Measurements from ENCODE around the gene APRT.

The APRT gene

DNA sequence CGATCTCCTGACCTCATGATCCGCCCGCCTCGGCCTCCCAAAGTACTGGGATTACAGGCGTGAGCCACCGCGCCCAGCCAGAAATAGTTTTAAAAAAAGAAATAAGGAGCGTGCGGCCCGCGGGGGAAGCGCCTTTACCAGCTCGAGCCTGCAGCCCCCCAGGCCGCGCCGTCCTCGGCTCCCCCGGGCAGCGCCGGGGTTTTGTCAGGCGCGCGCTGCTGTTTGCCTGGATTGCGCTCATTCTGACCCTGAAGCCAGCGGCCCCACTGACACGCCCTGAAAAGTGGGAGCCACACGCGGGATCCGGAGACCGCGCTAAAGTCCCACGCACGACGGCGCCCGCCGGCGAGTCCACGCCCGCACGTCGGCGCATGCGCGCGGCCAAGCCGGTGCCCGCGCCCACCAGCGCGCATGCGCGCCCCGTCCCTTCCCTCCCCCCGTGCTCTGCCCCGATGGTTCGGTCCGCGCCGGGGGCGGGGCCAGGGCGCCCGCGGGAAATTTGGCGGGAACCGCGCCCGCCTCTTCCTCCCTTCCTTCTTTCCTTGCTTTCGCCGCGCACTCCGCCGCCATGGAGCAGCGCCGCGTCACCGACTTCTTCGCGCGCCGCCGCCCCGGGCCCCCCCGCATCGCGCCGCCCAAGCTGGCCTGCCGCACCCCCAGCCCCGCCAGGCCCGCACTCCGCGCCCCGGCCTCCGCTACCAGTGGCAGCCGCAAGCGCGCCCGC is 8.3 kb downstream of the APRT start, which contains the start of gene CDT1:
TSS of gene CDT1 (plus strand) at position 526 of the 724 bp plus-strand sequence. CDS start at position 569, 43 bp downstream.
- DNase-seq (ENCODE audit: insufficient read length) = peak; percentile 100
- TF ChIP-seq POLR2A (IDR thresholded peaks at IDR 0.05; ENCODE audit: low read depth, low read length) (peak; percentile 62; the same call in 1 of the 2 replicates), POLR2AphosphoS5 (IDR thresholded peaks at IDR 0.05; ENCODE audit: low read depth, low read length) (peak; percentile 48; the same call in 1 of the 2 replicates), TAF1 (IDR thresholded peaks at IDR 0.05; ENCODE audit: borderline replicate concordance, low read depth, low read length) (0 out of 2 replicates have a peak, but pooled peaks have one; percentile 22)
- peak; percentile 100 for FAIRE-seq

DNA sequence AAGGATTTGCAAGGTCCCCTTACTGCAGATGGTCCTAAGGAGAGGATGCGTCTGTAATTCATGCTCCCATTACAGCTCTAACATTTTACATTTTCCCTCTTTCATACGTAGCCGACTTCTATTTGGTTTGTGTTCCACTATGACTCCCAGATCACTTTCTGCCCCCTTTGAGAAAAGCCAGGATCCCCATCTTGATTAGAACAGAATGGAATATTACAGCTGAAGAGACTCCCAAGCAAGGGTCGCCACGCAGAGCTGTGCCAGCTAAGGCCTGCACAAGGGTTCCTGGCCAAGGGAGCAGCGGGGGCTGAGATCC is 11.5 kb downstream of the APRT start:
- TF ChIP-seq POLR2A (IDR thresholded peaks at IDR 0.05; ENCODE audit: low read depth, low read length) (no peak), TAF1 (IDR thresholded peaks at IDR 0.05; ENCODE audit: borderline replicate concordance, low read depth, low read length) (no peak), POLR2AphosphoS5 (IDR thresholded peaks at IDR 0.05; ENCODE audit: low read depth, low read length) (no peak)
- FAIRE-seq = no peak
- no peak for DNase-seq (ENCODE audit: insufficient read length)

DNA sequence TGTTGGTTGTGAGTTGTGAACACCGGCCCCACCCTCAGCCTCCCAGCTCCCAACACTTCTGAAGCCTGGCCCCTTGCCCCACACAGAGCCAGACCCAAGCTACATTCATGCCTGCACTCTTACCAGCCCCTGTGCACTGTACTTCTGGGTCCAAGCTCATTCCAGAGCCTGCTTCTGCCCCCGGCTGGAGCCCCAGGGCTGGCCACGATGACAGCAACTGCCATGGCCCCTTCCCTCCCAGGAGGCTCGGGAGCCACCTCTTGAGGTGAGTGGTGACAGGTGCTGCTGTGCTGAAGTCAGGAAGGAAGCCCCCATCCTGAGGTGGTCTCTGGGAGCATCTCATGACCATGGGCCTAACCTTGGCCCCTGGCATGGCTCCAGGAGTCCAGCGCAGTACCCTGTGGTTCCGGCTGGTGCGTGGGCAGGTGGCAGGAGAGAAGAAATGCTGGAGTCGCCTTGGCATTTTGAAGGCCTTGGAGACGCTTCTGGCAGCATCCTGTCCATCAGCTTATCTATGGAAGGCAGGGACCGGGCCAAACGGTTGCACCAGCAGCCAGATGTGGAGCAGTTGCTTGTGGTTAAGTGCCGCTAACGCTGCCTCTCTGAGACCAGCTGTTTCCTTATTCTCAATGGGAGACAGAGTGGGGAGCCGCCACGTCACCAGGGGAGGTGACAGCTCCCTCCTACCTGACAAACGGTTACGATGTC is 12.0 kb downstream of the APRT start:
- no peak for TF ChIP-seq POLR2AphosphoS5 (IDR thresholded peaks at IDR 0.05; ENCODE audit: low read depth, low read length)
- FAIRE-seq (no peak), DNase-seq (ENCODE audit: insufficient read length) (no peak)

DNA sequence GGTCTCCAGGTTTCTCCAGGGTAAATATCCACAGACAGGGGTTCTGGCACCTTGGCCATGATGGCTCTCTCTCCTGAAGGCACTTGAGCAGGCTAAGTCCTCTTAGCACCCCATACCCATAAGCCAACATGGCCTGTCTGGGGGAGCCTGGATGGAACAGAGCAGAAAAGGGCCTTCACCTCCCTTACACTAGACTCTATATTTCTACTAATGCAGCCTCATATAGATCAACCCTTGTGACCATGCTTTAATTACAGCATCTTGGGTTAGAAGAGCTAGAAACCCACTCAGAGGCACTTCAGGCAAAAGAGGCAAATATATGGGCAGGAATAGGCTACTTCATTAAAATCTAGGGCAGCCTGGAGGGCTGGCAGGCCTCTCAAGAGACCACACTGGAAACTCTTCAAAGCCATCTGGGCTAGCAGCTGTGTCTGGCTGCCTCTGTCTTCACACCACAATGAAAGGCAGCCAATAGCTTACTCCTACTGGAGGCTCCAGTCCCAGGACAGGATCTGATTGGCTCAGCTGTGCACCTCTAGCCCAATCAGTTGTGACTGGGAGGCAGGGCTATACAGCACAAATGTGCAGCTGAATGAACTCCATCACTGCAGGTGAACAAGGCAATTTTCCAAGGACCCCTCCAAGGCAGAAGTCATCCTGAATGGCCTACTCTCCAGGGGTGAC is 12.8 kb downstream of the APRT start:
- FAIRE-seq = no peak
- TF ChIP-seq POLR2AphosphoS5 (IDR thresholded peaks at IDR 0.05; ENCODE audit: low read depth, low read length) = no peak
- no peak for TF ChIP-seq POLR2A (IDR thresholded peaks at IDR 0.05; ENCODE audit: low read depth, low read length)
- TF ChIP-seq TAF1 (IDR thresholded peaks at IDR 0.05; ENCODE audit: borderline replicate concordance, low read depth, low read length) = no peak
- DNase-seq (ENCODE audit: insufficient read length) = no peak

DNA sequence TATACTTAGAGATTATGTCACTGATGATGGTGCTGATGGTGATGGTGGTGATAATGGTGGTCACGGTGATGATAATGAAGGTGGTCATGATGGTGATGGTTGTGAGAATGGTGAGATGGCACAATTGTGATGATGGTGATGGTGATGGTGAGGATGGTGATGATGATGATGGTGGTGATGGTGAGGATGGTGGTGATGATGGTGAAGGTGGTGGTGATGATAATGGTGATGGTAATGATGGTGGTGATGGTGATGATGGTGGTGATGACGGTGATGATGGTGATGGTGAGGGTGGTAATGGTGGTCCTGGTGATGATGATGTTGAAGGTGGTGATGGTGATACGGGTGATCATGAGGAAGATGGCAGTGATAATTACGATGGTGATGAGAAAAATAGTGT is 13.7 kb downstream of the APRT start:
- FAIRE-seq (no peak), DNase-seq (ENCODE audit: insufficient read length) (no peak)

DNA sequence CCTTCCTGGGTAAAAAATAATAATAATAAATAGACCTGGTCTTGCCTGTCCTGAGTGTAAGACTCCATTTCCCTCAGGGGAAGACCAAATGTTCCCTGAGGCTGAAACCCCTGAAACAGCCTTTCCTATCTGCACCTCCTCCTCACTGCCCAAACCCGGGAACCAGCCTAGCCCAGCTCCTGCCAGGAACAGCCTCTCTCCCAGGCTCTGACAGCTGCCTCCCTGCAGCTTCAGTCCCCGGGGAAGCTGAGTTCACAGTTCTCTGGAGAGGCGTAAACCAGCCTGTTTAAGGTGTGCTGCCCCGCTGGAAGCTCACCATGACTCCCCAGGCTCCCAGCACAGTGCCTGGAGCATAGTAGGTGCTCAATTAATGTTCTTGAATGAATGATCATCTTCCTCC is 15.4 kb downstream of the APRT start:
- no peak for FAIRE-seq
- DNase-seq (ENCODE audit: insufficient read length) = no peak
- TF ChIP-seq POLR2AphosphoS5 (IDR thresholded peaks at IDR 0.05; ENCODE audit: low read depth, low read length) (no peak), TAF1 (IDR thresholded peaks at IDR 0.05; ENCODE audit: borderline replicate concordance, low read depth, low read length) (no peak), POLR2A (IDR thresholded peaks at IDR 0.05; ENCODE audit: low read depth, low read length) (no peak)

More for the DNA sequence above, 13.7 kb downstream of the APRT start:
- TF ChIP-seq POLR2A (IDR thresholded peaks at IDR 0.05; ENCODE audit: low read depth, low read length) = no peak
- TF ChIP-seq TAF1 (IDR thresholded peaks at IDR 0.05; ENCODE audit: borderline replicate concordance, low read depth, low read length) = no peak
- no peak for TF ChIP-seq POLR2AphosphoS5 (IDR thresholded peaks at IDR 0.05; ENCODE audit: low read depth, low read length)

DNA sequence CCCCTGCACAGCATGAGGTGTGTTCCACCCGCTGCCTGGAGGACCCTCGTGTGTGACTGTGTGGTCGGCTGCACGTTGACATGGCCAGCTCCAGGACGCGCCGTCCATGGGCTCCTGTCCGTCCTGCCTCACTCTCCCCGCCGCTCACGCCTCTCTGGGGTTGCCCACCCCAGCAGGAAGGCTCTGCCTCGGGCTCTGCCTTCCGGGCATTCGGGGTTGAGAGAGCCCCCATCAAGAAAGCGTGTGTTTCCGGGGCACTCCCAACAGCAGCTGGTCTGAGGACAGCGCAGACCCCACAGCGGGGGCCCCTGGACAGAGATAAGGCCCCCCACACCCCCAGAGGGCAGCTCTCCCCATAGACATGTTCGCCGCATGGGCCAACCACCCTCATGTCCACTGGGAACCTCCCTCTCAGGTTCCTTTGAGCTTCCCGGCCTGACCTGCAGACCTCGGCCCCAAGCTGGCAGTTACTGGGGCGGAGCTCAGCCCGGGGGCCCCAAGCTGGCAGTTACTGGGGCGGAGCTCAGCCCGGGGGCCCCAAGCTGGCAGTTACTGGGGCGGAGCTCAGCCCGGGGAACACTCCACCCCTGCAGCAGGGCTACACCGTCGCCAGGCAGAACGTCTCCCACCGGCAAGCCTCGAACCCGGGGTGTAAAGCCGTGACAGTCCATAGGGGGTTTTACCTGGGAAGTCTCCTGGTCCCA is 18.3 kb downstream of the APRT start:
- FAIRE-seq (no peak), DNase-seq (ENCODE audit: insufficient read length) (no peak)
- TF ChIP-seq POLR2AphosphoS5 (IDR thresholded peaks at IDR 0.05; ENCODE audit: low read depth, low read length) = no peak
- TF ChIP-seq POLR2A (IDR thresholded peaks at IDR 0.05; ENCODE audit: low read depth, low read length) = no peak
- TF ChIP-seq TAF1 (IDR thresholded peaks at IDR 0.05; ENCODE audit: borderline replicate concordance, low read depth, low read length) = no peak

DNA sequence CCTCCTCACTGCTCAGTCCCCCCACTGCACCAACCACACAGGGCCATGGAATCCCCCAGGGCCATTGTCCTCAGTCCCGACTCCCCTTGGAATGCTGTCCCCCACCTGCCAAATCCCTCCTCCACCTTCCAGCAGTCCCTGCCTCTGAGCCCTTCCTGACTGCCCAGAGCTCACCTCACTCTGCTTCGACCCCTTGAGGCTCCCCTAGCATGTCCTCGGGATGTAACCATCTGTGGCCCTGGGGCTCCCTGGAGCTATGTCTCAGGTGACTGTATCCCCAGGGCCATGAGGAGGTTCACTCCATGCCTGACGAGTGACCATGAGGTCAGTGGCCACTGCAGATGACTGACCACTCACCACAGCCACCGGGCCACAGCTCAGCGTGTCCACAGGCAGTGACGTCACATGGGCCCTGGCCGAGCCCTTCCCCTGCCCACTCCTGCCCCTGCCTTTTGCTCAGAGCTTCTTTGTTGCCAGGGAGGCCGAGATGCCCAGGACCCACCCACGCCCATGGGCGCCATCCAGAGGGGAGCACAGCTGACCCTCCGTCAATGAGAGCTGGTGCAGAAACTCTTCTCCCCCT is 19.0 kb downstream of the APRT start:
- TF ChIP-seq TAF1 (IDR thresholded peaks at IDR 0.05; ENCODE audit: borderline replicate concordance, low read depth, low read length) (no peak), POLR2AphosphoS5 (IDR thresholded peaks at IDR 0.05; ENCODE audit: low read depth, low read length) (no peak), POLR2A (IDR thresholded peaks at IDR 0.05; ENCODE audit: low read depth, low read length) (no peak)
- DNase-seq (ENCODE audit: insufficient read length) = no peak
- FAIRE-seq = no peak

DNA sequence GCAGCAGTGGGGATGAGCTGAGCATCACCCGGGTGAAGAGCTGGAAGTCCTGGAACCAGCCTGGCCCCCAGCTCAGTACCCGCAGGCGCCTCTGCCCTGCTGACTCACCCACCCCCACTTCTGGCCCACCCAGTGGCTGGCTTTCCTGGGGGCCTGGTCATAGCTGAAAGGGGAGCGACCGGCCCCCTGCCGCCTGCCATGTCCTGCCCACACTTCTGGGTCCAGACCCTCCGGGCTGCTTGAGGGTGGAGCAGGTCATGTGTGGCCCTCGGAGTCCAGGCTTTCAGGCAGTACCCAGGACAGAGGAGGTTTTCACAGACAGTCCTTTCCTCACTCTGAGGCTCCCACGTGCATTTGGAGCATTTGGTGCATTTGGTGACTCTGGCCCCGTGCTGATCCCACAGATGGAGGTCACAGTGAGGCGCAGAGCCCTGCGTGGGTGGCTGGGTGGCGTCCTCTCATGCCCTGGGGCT is 19.6 kb downstream of the APRT start:
- FAIRE-seq (no peak), DNase-seq (ENCODE audit: insufficient read length) (no peak)
- no peak for TF ChIP-seq POLR2A (IDR thresholded peaks at IDR 0.05; ENCODE audit: low read depth, low read length)
- no peak for TF ChIP-seq POLR2AphosphoS5 (IDR thresholded peaks at IDR 0.05; ENCODE audit: low read depth, low read length)
- no peak for TF ChIP-seq TAF1 (IDR thresholded peaks at IDR 0.05; ENCODE audit: borderline replicate concordance, low read depth, low read length)

DNA sequence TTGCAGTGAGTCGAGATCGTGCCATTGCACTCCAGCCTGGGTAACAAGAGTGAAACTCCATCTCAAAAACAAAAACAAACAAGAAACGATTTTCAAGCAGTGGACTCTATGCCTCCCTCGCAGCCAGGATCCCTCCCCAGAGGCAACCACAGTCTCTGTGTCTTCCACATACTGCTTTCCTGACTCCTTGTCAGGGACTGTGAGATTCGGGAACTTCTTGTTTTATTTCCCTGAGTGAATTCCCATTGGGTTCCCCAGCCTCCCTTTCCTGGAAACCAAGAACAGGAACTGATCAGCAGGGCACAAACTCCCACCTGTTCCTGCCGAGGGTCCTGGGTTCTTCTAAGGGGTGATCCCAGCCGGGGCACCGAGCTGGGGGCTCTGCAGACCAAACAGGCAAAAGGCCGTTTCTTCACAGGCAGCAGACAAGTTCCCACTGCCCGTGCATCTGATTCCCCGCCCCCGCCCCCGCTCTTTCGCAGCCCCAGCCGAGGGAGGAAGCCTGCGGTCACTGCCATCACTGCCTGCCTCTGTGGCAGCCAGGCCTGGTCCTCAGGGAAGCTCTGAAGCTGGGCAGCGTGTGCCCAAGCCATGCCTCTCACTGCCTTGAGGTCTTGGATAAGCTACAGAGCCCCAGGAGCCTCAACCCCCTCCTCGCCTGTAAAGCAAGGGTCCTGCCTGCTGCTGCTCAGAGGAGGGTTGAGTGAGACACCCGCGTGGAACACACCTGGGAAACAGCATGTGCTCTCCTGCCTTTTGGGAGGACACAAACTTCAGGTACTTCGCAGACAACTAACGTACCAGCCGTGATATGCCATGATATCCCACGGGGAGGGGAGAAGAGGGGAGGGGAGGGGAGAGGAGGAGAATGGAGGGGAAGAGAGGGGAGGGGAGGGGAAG is 21.2 kb downstream of the APRT start:
- FAIRE-seq = peak; percentile 70
- TF ChIP-seq POLR2A (IDR thresholded peaks at IDR 0.05; ENCODE audit: low read depth, low read length) (no peak), POLR2AphosphoS5 (IDR thresholded peaks at IDR 0.05; ENCODE audit: low read depth, low read length) (no peak), TAF1 (IDR thresholded peaks at IDR 0.05; ENCODE audit: borderline replicate concordance, low read depth, low read length) (no peak)
- DNase-seq (ENCODE audit: insufficient read length) = no peak
